Adipose tissue (tissue), 3 donors: ENCODE measurements around the gene SLC4A1. TPM values are rescaled to one million over a fixed set of nuclear protein-coding genes. Genes with fewer than 3 reads are reported as not detected.
A peak's percentile ranks its signal among the peaks of the same experiment; 100 is the strongest.

ENCODE experiments used
- H3K27ac ChIP-seq: one replicate; pipeline ENCODE4 v1.5.1; 2013; ENCODE audit warnings: low read depth, low read length
- WGBS, 3 donors: extraction: QIAGEN DNeasy Blood & Tissue Kit; methylation state at CpG; one replicate each; pipeline ENCODE4 v1.1.7; 2013; 5-methylcytosine and 5-hydroxymethylcytosine counted together
- polyA plus RNA-seq, 3 donors: library from polyadenylated mRNA; stranded (reverse); fragments of 200-250 nt; gene quantifications; one replicate each; pipeline ENCODE4 v1.2.3, GENCODE V29; 2013
- donor health status: healthy with polysubstance abuse.
- donor health status: Bipolar disorder and iron deficiency.
- donor health status: healthy.

SLC4A1 gene
- polyA plus RNA-seq, 3 donors, result 0.10 TPM; not detected in 2

GRCh38 chr17:44213403-44214229 is 54.3 kb downstream of the SLC4A1 start:
- WGBS, 3 donors, result 84 to 88% (median 85%) methylated on average over 15 of the region's 15 CpGs

GRCh38 chr17:44212507-44213402 is 55.2 kb downstream of the SLC4A1 start:
- 64 to 70% (median 69%) methylated on average over 26 to 31 of the region's 31 CpGs for WGBS, 3 donors
- H3K27ac ChIP-seq, result no peak overlapping the region

More at GRCh38 chr17:44213403-44214229, 54.3 kb downstream of the SLC4A1 start:
- no peak overlapping the region for H3K27ac ChIP-seq

GRCh38 chr17:44211281-44212265 is 56.4 kb downstream of the SLC4A1 start:
- 86 to 95% (median 94%) methylated on average over 29 to 30 of the region's 30 CpGs for WGBS, 3 donors
- no peak overlapping the region for H3K27ac ChIP-seq

- WGBS, 3 donors, result 27 to 30% (median 30%) methylated on average over 50 to 64 of the region's 64 CpGs
- no peak overlapping the region for H3K27ac ChIP-seq
These were observed 57.4 kb downstream of the SLC4A1 start for GRCh38 chr17:44210342-44211192.

GRCh38 chr17:44209786-44210341 is 58.1 kb downstream of the SLC4A1 start:
- WGBS, 3 donors, result 65 to 70% (median 69%) methylated on average over 11 of the region's 11 CpGs
- H3K27ac ChIP-seq, result no peak overlapping the region

- no peak overlapping the region for H3K27ac ChIP-seq
- WGBS, 3 donors, result 87 to 90% (median 88%) methylated on average over 5 of the region's 5 CpGs
These were observed 60.2 kb downstream of the SLC4A1 start for GRCh38 chr17:44207743-44208142.

GRCh38 chr17:44207319-44207718 is 60.6 kb downstream of the SLC4A1 start:
- 84 to 90% (median 86%) methylated on average over 17 of the region's 17 CpGs for WGBS, 3 donors
- H3K27ac ChIP-seq, result no peak overlapping the region

GRCh38 chr17:44206825-44207155 is 61.1 kb downstream of the SLC4A1 start:
- 82 to 92% (median 87%) methylated on average over 6 of the region's 6 CpGs for WGBS, 3 donors
- no peak overlapping the region for H3K27ac ChIP-seq

- no peak overlapping the region for H3K27ac ChIP-seq
- WGBS, 3 donors, result 48 to 56% (median 55%) methylated on average over 13 of the region's 13 CpGs
These were observed 61.7 kb downstream of the SLC4A1 start for GRCh38 chr17:44205962-44206824.

GRCh38 chr17:44204441-44204882 is 63.5 kb downstream of the SLC4A1 start:
- WGBS, 3 donors, result 49 to 69% (median 50%) methylated on average over 5 of the region's 5 CpGs
- H3K27ac ChIP-seq, result no peak overlapping the region

GRCh38 chr17:44203731-44204440 is 64.0 kb downstream of the SLC4A1 start:
- H3K27ac ChIP-seq, result no peak overlapping the region
- 45 to 54% (median 47%) methylated on average over 9 of the region's 9 CpGs for WGBS, 3 donors

GRCh38 chr17:44202756-44203155 is 65.2 kb downstream of the SLC4A1 start:
- H3K27ac ChIP-seq, result no peak overlapping the region
- 76 to 89% (median 88%) methylated on average over 4 of the region's 4 CpGs for WGBS, 3 donors

GRCh38 chr17:44200478-44201155 is 67.3 kb downstream of the SLC4A1 start:
- peak overlapping the region; percentile 4 for H3K27ac ChIP-seq
- 5 to 7% (median 7%) methylated on average over 27 to 36 of the region's 36 CpGs for WGBS, 3 donors

GRCh38 chr17:44199553-44200477 is 68.1 kb downstream of the SLC4A1 start, which contains the start of gene ATXN7L3:
ATXN7L3 (minus strand) TSS chr17:44199884; CDS start chr17:44198070, 1,814 bp downstream.
- H3K27ac ChIP-seq, result peak within 1 kb of the TSS; percentile 94
- 0 to 1% (median 1%) methylated on average over 54 to 124 of the region's 126 CpGs for WGBS, 3 donors
